Mesenchymal stem cell (in vitro differentiated cells and primary cell): ENCODE measurements around the gene YWHAQ. TPM values are rescaled to one million over a fixed set of nuclear protein-coding genes. Genes with fewer than 3 reads are reported as not detected.
A peak's percentile ranks its signal among the peaks of the same experiment; 100 is the strongest.

Experiments used
- DNase-seq: peaks from one replicate; pipeline ENCODE4 v3.0.0-alpha.2; 2013
- H2AFZ ChIP-seq: one replicate; pipeline ENCODE4 v1.6.1; 2013; ENCODE audit warnings: low read depth, mild to moderate bottlenecking, control low read depth, inconsistent platforms, low read length, moderate library complexity
- H2AK5ac ChIP-seq: 2 replicates; pipeline ENCODE4 v1.6.1; 2013; ENCODE audit warnings: low read length, moderate library complexity, mild to moderate bottlenecking, inconsistent platforms; ENCODE audit not compliant: severe bottlenecking
- H2BK120ac ChIP-seq: one replicate; pipeline ENCODE4 v1.6.1; 2013; ENCODE audit warnings: low read depth, mild to moderate bottlenecking, inconsistent platforms, low read length, moderate library complexity
- H2BK12ac ChIP-seq, 2 experiments: one replicate each; pipeline ENCODE4 v1.6.1; 2013; ENCODE audit warnings: inconsistent platforms in 2 of 2, low read length in 2 of 2, mild to moderate bottlenecking in 2 of 2, moderate library complexity in 2 of 2, control low read depth in 1 of 2
- H2BK15ac ChIP-seq: one replicate; pipeline ENCODE4 v1.6.1; 2013; ENCODE audit warnings: mild to moderate bottlenecking, low read depth, inconsistent platforms; ENCODE audit not compliant: poor library complexity, severe bottlenecking
- H2BK5ac ChIP-seq: 2 replicates; pipeline ENCODE4 v1.6.1; 2013; ENCODE audit warnings: low read depth, mild to moderate bottlenecking, low read length, control low read depth, inconsistent platforms; ENCODE audit not compliant: poor library complexity, severe bottlenecking
- H3K14ac ChIP-seq, 2 experiments: one replicate each; pipeline ENCODE4 v1.6.1; 2013; ENCODE audit warnings: inconsistent platforms in 2 of 2, low read length in 2 of 2, control low read depth in 1 of 2, mild to moderate bottlenecking in 1 of 2, moderate library complexity in 1 of 2
- H3K18ac ChIP-seq, 2 experiments: one replicate each; pipeline ENCODE4 v1.6.1; 2013; ENCODE audit warnings: inconsistent platforms in 2 of 2, low read length in 2 of 2, control low read depth in 1 of 2, low read depth in 1 of 2, mild to moderate bottlenecking in 1 of 2
- H3K23ac ChIP-seq, 2 experiments: one replicate each; pipeline ENCODE4 v1.6.1; 2013; ENCODE audit warnings: inconsistent platforms in 2 of 2, low read length in 2 of 2, mild to moderate bottlenecking in 2 of 2, moderate library complexity in 2 of 2, control low read depth in 1 of 2
- H3K27ac ChIP-seq: 2 replicates; pipeline ENCODE4 v1.5.1; 2013; ENCODE audit warnings: mild to moderate bottlenecking, moderate library complexity, low read length, control low read depth, inconsistent platforms; ENCODE audit not compliant: poor library complexity, severe bottlenecking
- H3K27me3 ChIP-seq, 2 experiments: 2 replicates each; pipeline versions ENCODE4 v1.6.1 to v1.7.0; 2013; ENCODE audit warnings: low read length in 2 of 2, mild to moderate bottlenecking in 2 of 2, moderate library complexity in 2 of 2, control low read depth in 1 of 2, inconsistent platforms in 1 of 2; ENCODE audit not compliant: control insufficient read depth in 1 of 2, insufficient read depth in 1 of 2
- H3K36me3 ChIP-seq, 2 experiments: 2 replicates each; pipeline versions ENCODE4 v1.6.1 to v1.7.0; 2013; ENCODE audit warnings: low read length in 2 of 2, control low read depth in 1 of 2, inconsistent platforms in 1 of 2, low read depth in 1 of 2, mild to moderate bottlenecking in 1 of 2; ENCODE audit not compliant: insufficient read depth in 2 of 2, control insufficient read depth in 1 of 2
- H3K4ac ChIP-seq, 2 experiments: one replicate each; pipeline ENCODE4 v1.6.1; 2013; ENCODE audit warnings: inconsistent platforms in 2 of 2, low read length in 2 of 2, mild to moderate bottlenecking in 2 of 2, moderate library complexity in 2 of 2, control low read depth in 1 of 2, low read depth in 1 of 2
- H3K4me1 ChIP-seq: 2 replicates; pipeline ENCODE4 v1.6.1; 2013; ENCODE audit warnings: low read depth, low read length, control low read depth; ENCODE audit not compliant: control insufficient read depth, insufficient read depth
- H3K4me2 ChIP-seq: 2 replicates; pipeline ENCODE4 v1.6.1; 2013; ENCODE audit warnings: low read length, mild to moderate bottlenecking, inconsistent platforms; ENCODE audit not compliant: poor library complexity, severe bottlenecking
- H3K4me3 ChIP-seq, 2 experiments: 2 replicates each; pipeline versions ENCODE4 v1.5.1 to v1.7.0; 2013; ENCODE audit warnings: low read length in 2 of 2, mild to moderate bottlenecking in 2 of 2, control low read depth in 1 of 2, low read depth in 1 of 2; ENCODE audit not compliant: insufficient read depth in 1 of 2
- H3K79me1 ChIP-seq: replicated peaks from 2 replicates; pipeline ENCODE4 v1.6.1; 2013; ENCODE audit warnings: mild to moderate bottlenecking, control low read depth, low read length, inconsistent platforms; ENCODE audit not compliant: poor library complexity, severe bottlenecking
- H3K9ac ChIP-seq: 2 replicates; pipeline ENCODE4 v1.7.0; 2013; ENCODE audit warnings: mild to moderate bottlenecking, low read length, moderate library complexity
- H3K9me3 ChIP-seq: 2 replicates; pipeline ENCODE4 v1.7.0; 2013; ENCODE audit warnings: mild to moderate bottlenecking, low read length; ENCODE audit not compliant: control insufficient read depth
- H4K8ac ChIP-seq: one replicate; pipeline ENCODE4 v1.6.1; 2013; ENCODE audit warnings: inconsistent platforms, mild to moderate bottlenecking, low read length, moderate library complexity
- H4K91ac ChIP-seq: one replicate; pipeline ENCODE4 v1.6.1; 2013; ENCODE audit warnings: mild to moderate bottlenecking, low read length, inconsistent platforms
- WGBS: methylation state at CpG from one replicate; pipeline ENCODE4 v1.1.7; 2013; ENCODE audit warnings: mixed read lengths; 5-methylcytosine and 5-hydroxymethylcytosine counted together
- polyA plus RNA-seq, 2 experiments: library from polyadenylated mRNA; stranded (reverse); fragments of 200-250 nt; gene quantifications; one replicate each; pipeline ENCODE4 v1.2.3, GENCODE V29; 2013

Gene YWHAQ
- 317 TPM for polyA plus RNA-seq (2013, experiment 1 of 2)
- polyA plus RNA-seq (2013, experiment 2 of 2), result 324 TPM

- Histone ChIP-seq H2BK15ac (no peak within 1 kb of the TSS), H4K8ac (peak within 1 kb of the TSS; percentile 94), H3K36me3 (peaks cover 3 to 26% of the 10 kb centered on the region in 2 experiments), H3K23ac (peak within 1 kb of the TSS in 1 of 2 experiments; percentile 97), H4K91ac (peak within 1 kb of the TSS; percentile 98), H3K4ac (peak within 1 kb of the TSS; percentile 91 to 99), H3K27ac (peak within 1 kb of the TSS; percentile 82), H3K4me2 (peak within 1 kb of the TSS; percentile 84), H3K27me3 (no peaks in the 10 kb centered on the region), H2BK120ac (peak within 1 kb of the TSS; percentile 99), H3K18ac (peak within 1 kb of the TSS; percentile 96 to 100), H3K79me1 (no peaks in the 10 kb centered on the region), H2AK5ac (peak within 1 kb of the TSS; percentile 73), H3K4me1 (peaks cover 9% of the 10 kb centered on the region), H2AFZ (peak within 1 kb of the TSS; percentile 71), H3K9me3 (no peaks in the 10 kb centered on the region), H3K9ac (peak within 1 kb of the TSS; percentile 99), H3K4me3 (peak within 1 kb of the TSS; percentile 99 to 100), H2BK12ac (peak within 1 kb of the TSS; percentile 89 to 92), H2BK5ac (peak within 1 kb of the TSS; percentile 92), H3K14ac (peak within 1 kb of the TSS; percentile 92 to 100)
- WGBS, result under 1% methylated on average over 70 of the region's 84 CpGs
- peak; percentile 100 for DNase-seq
Observed at GRCh38 chr2:9630736-9631552, at the start of gene YWHAQ. Gene YWHAQ, minus strand, starts transcription at chr2:9630997. Its CDS starts 545 bp downstream, at chr2:9630452.

GRCh38 chr2:9680082-9680481, 49.3 kb upstream of the YWHAQ start:
- H2BK5ac ChIP-seq, result no peak overlapping the region
- no peak overlapping the region for H4K91ac ChIP-seq
- H3K4ac ChIP-seq, result no peak overlapping the region
- no peak overlapping the region for H3K9ac ChIP-seq
- H3K4me1 ChIP-seq, result peaks cover 8% of the 10 kb centered on the region
- no peak overlapping the region for H2BK12ac ChIP-seq
- no peak overlapping the region for H2BK120ac ChIP-seq
- H3K27me3 ChIP-seq, result no peaks in the 10 kb centered on the region
- H3K9me3 ChIP-seq, result no peaks in the 10 kb centered on the region
- no peaks in the 10 kb centered on the region for H3K79me1 ChIP-seq
- H2BK15ac ChIP-seq, result no peak overlapping the region
- H2AK5ac ChIP-seq, result no peak overlapping the region
- H3K23ac ChIP-seq, result no peak overlapping the region
- H2AFZ ChIP-seq, result no peak overlapping the region
- H3K4me3 ChIP-seq, result no peak overlapping the region
- H3K27ac ChIP-seq, result no peak overlapping the region
- no peak overlapping the region for H3K4me2 ChIP-seq
- H3K36me3 ChIP-seq, result no peaks in the 10 kb centered on the region
- no peak for DNase-seq
- H3K14ac ChIP-seq, result no peak overlapping the region
- 100% methylated on average over 2 of the region's 2 CpGs for WGBS
- H3K18ac ChIP-seq, result peak overlapping the region in 1 of 2 experiments; percentile 79
- peak overlapping the region; percentile 66 for H4K8ac ChIP-seq

GRCh38 chr2:9679218-9679617, 48.4 kb upstream of the YWHAQ start:
- Histone ChIP-seq H3K27me3 (no peaks in the 10 kb centered on the region), H2AK5ac (peak overlapping the region; percentile 35), H3K36me3 (no peaks in the 10 kb centered on the region), H3K79me1 (no peaks in the 10 kb centered on the region), H3K4me3 (no peak overlapping the region), H3K23ac (peak overlapping the region in 1 of 2 experiments; percentile 32), H3K4ac (no peak overlapping the region), H3K9ac (no peak overlapping the region), H3K14ac (no peak overlapping the region), H3K18ac (peak overlapping the region in 1 of 2 experiments; percentile 78), H2BK12ac (peak overlapping the region; percentile 45 to 53), H2BK120ac (no peak overlapping the region), H3K9me3 (no peaks in the 10 kb centered on the region), H4K8ac (peak overlapping the region; percentile 14), H3K4me2 (no peak overlapping the region), H3K4me1 (peaks cover 9% of the 10 kb centered on the region), H2BK5ac (no peak overlapping the region), H2AFZ (no peak overlapping the region), H2BK15ac (no peak overlapping the region), H4K91ac (no peak overlapping the region), H3K27ac (no peak overlapping the region)
- no peak for DNase-seq
- 94% methylated on average over 2 of the region's 2 CpGs for WGBS

GRCh38 chr2:9678544-9678943, 47.7 kb upstream of the YWHAQ start:
- Histone ChIP-seq H3K4ac (no peak overlapping the region), H3K9ac (no peak overlapping the region), H3K18ac (peak overlapping the region in 1 of 2 experiments; percentile 9), H3K23ac (no peak overlapping the region), H3K4me1 (peaks cover 9% of the 10 kb centered on the region), H3K36me3 (no peaks in the 10 kb centered on the region), H3K27ac (no peak overlapping the region), H3K9me3 (no peaks in the 10 kb centered on the region), H2BK5ac (no peak overlapping the region), H3K79me1 (no peaks in the 10 kb centered on the region), H2AFZ (no peak overlapping the region), H3K27me3 (no peaks in the 10 kb centered on the region), H2BK120ac (no peak overlapping the region), H2BK15ac (no peak overlapping the region), H2BK12ac (no peak overlapping the region), H4K91ac (no peak overlapping the region), H2AK5ac (no peak overlapping the region), H3K14ac (no peak overlapping the region), H3K4me2 (no peak overlapping the region), H4K8ac (no peak overlapping the region), H3K4me3 (no peak overlapping the region)
- WGBS, result 89% methylated on average over 6 of the region's 10 CpGs
- DNase-seq, result no peak
